ENCODE measurements around the gene ANKRD22.

GRCh38 chr10:88827671-88828070 lies 24.0 kb downstream of the ANKRD22 start:
- no peak for TF ChIP-seq CTCF (IDR thresholded peaks at IDR 0.05)
- TF ChIP-seq POLR2A (IDR thresholded peaks at IDR 0.05), result no peak

Measured in upper lobe of left lung (tissue), 4 donors.